ENCODE results near the gene S1PR4.
"Not testable (repeated sequence)": the region's sequence is repeated elsewhere in the genome, so short reads cannot be mapped to it uniquely, and the experiment has no call there.

Gene S1PR4

GRCh38 chr19:3190470-3190770 is 11.9 kb downstream of the S1PR4 start:
- Histone ChIP-seq H3K27ac (ENCODE audit: low read depth, low read length) (no peak overlapping the region), H3K9ac (ENCODE audit: low read length) (no peak overlapping the region), H3F3A (ENCODE audit: insufficient read depth) (0 out of 2 replicates have a peak, but pooled peaks cover 3% of the 10 kb centered on the region), H3K9me2 (replicated peaks; ENCODE audit: insufficient read depth, low read length) (no peaks in the 10 kb centered on the region), H4K20me1 (ENCODE audit: low read depth, low read length) (no peaks in the 10 kb centered on the region), H3K9me3 (ENCODE audit: insufficient read depth, low read length) (no peaks in the 10 kb centered on the region), H3K36me3 (ENCODE audit: low read length) (no peaks in the 10 kb centered on the region), H3K4me2 (ENCODE audit: low read depth, low read length, poor library complexity, severe bottlenecking) (no peak overlapping the region), H3K4me3 (ENCODE audit: insufficient read depth, low read length, poor library complexity, severe bottlenecking) (no peak overlapping the region), H3K79me2 (ENCODE audit: insufficient read depth, low read length) (peaks cover 59% of the 10 kb centered on the region), H2AFZ (ENCODE audit: low read depth, low read length, severe bottlenecking) (no peak overlapping the region), H3K27me3 (ENCODE audit: low read length) (no peaks in the 10 kb centered on the region)
- TF ChIP-seq CTCF (IDR thresholded peaks at IDR 0.05; ENCODE audit: insufficient read depth, low read length, poor library complexity, severe bottlenecking) (no peak), EZH2phosphoT487 (conservative IDR thresholded peaks at IDR 0.05; ENCODE audit: low read length) (no peak)

GRCh38 chr19:3190921-3191805 is 12.6 kb downstream of the S1PR4 start:
- peaks cover 55% of the 10 kb centered on the region for H3K79me2 ChIP-seq (ENCODE audit: insufficient read depth, low read length)
- H3K27me3 ChIP-seq (ENCODE audit: low read length): no peaks in the 10 kb centered on the region
- H4K20me1 ChIP-seq (ENCODE audit: low read depth, low read length): no peaks in the 10 kb centered on the region
- TF ChIP-seq CTCF (IDR thresholded peaks at IDR 0.05; ENCODE audit: insufficient read depth, low read length, poor library complexity, severe bottlenecking) (no peak), EZH2phosphoT487 (conservative IDR thresholded peaks at IDR 0.05; ENCODE audit: low read length) (no peak)
- no peak overlapping the region for H3K27ac ChIP-seq (ENCODE audit: low read depth, low read length)
- 0 out of 2 replicates have a peak, but pooled peaks cover 3% of the 10 kb centered on the region for H3F3A ChIP-seq (ENCODE audit: insufficient read depth)
- H3K4me2 ChIP-seq (ENCODE audit: low read depth, low read length, poor library complexity, severe bottlenecking): no peak overlapping the region
- no peak overlapping the region for H3K9ac ChIP-seq (ENCODE audit: low read length)
- H3K36me3 ChIP-seq (ENCODE audit: low read length): no peaks in the 10 kb centered on the region
- H3K4me3 ChIP-seq (ENCODE audit: insufficient read depth, low read length, poor library complexity, severe bottlenecking): no peak overlapping the region
- no peaks in the 10 kb centered on the region for H3K9me3 ChIP-seq (ENCODE audit: insufficient read depth, low read length)
- H3K9me2 ChIP-seq (replicated peaks; ENCODE audit: insufficient read depth, low read length): no peaks in the 10 kb centered on the region
- H2AFZ ChIP-seq (ENCODE audit: low read depth, low read length, severe bottlenecking): no peak overlapping the region

- H3K36me3 ChIP-seq (ENCODE audit: low read length); H3K4me2 ChIP-seq (ENCODE audit: low read depth, low read length, poor library complexity, severe bottlenecking); H3K9ac ChIP-seq (ENCODE audit: low read length); H3F3A ChIP-seq (ENCODE audit: insufficient read depth); H3K27ac ChIP-seq (ENCODE audit: low read depth, low read length); H3K9me3 ChIP-seq (ENCODE audit: insufficient read depth, low read length); H4K20me1 ChIP-seq (ENCODE audit: low read depth, low read length); H3K9me2 ChIP-seq (replicated peaks; ENCODE audit: insufficient read depth, low read length); H3K27me3 ChIP-seq (ENCODE audit: low read length); H3K4me3 ChIP-seq (ENCODE audit: insufficient read depth, low read length, poor library complexity, severe bottlenecking); H2AFZ ChIP-seq (ENCODE audit: low read depth, low read length, severe bottlenecking): not testable (repeated sequence)
- peaks cover 50% of the 10 kb centered on the region for H3K79me2 ChIP-seq (ENCODE audit: insufficient read depth, low read length)
Measured at GRCh38 chr19:3191806-3192104, 13.2 kb downstream of the S1PR4 start.

- H3K4me3 ChIP-seq (ENCODE audit: insufficient read depth, low read length, poor library complexity, severe bottlenecking): no peak overlapping the region
- H3K4me2 ChIP-seq (ENCODE audit: low read depth, low read length, poor library complexity, severe bottlenecking): no peak overlapping the region
- no peaks in the 10 kb centered on the region for H4K20me1 ChIP-seq (ENCODE audit: low read depth, low read length)
- peaks cover 45% of the 10 kb centered on the region for H3K79me2 ChIP-seq (ENCODE audit: insufficient read depth, low read length)
- H3K27me3 ChIP-seq (ENCODE audit: low read length): no peaks in the 10 kb centered on the region
- H3K9me3 ChIP-seq (ENCODE audit: insufficient read depth, low read length): no peaks in the 10 kb centered on the region
- no peaks in the 10 kb centered on the region for H3K36me3 ChIP-seq (ENCODE audit: low read length)
- H3F3A ChIP-seq (ENCODE audit: insufficient read depth): 0 out of 2 replicates have a peak, but pooled peaks cover 3% of the 10 kb centered on the region
- H3K9me2 ChIP-seq (replicated peaks; ENCODE audit: insufficient read depth, low read length): no peaks in the 10 kb centered on the region
- H3K9ac ChIP-seq (ENCODE audit: low read length): no peak overlapping the region
- no peak overlapping the region for H2AFZ ChIP-seq (ENCODE audit: low read depth, low read length, severe bottlenecking)
- TF ChIP-seq EZH2phosphoT487 (conservative IDR thresholded peaks at IDR 0.05; ENCODE audit: low read length): no peak
- no peak for TF ChIP-seq CTCF (IDR thresholded peaks at IDR 0.05; ENCODE audit: insufficient read depth, low read length, poor library complexity, severe bottlenecking)
- no peak overlapping the region for H3K27ac ChIP-seq (ENCODE audit: low read depth, low read length)
Measured at GRCh38 chr19:3192228-3192635, 13.7 kb downstream of the S1PR4 start.

All from SU-DHL-6 (cell line).